ENCODE data around the gene UHRF1. TPM values are rescaled to one million over a fixed set of nuclear protein-coding genes. Genes with fewer than 3 reads are reported as not detected.
"Not testable (repeated sequence)": the region's sequence is repeated elsewhere in the genome, so short reads cannot be mapped to it uniquely, and the experiment has no call there.

UHRF1 gene
- total RNA-seq, 1 experiment from 2014 or later, result 56.8 TPM

DNA sequence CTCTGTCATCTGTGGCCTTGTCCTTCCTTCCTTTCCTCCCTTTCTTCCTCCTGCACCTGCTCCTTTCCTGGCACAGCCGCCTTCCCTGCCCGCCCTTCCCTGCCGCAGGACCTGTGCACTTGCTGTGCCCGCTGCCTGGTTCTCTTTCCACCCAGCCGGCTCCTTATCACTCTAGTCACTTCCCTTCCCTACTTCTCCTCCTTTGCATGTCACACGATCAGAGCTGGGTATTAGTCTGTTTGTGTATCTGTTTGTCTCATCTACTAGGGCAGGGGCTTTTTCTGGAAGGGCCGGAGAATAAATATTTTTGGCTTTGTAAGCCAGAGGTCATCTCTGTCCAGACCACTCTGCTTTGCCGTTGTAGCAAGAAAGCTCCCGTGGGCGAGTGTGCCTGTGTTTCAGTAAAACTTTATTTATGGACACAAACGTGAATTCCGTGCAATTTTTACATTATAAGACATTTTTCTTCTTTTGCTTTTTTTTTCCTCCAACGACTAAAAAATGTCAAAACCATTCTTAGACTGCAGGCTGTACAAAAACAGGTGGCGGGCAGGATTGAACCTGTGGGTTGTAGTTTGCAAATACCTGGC, 65.7 kb downstream of the UHRF1 start:
- DNase-seq, result no peak

DNA sequence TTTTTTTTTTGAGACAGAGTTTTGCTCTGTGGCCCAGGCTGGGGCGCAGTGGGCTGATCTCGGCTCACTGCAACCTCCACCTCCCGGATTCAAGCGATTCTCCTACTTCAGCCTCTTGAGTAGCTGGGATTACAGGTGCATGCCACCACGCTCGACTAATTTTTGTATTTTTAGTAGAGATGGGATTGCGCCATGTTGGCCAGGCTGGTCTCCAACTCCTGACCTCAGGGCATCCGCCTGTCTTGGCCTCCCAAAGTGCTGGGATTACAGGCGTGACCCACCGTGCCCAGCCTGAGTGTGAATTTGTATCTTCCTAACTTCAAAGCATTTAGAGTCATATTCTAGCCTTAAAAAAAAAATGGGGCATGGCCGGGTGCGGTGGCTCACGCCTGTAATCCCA, 66.3 kb downstream of the UHRF1 start:
- not testable (repeated sequence) for DNase-seq, H3K27me3 ChIP-seq, H3K9me3 ChIP-seq, H3K4me3 ChIP-seq, H3K36me3 ChIP-seq

More for the DNA sequence above, 65.7 kb downstream of the UHRF1 start:
- Histone ChIP-seq H3K9me3 (no peaks in the 10 kb centered on the region), H3K4me3 (no peak overlapping the region), H3K36me3 (no peaks in the 10 kb centered on the region), H3K27me3 (no peaks in the 10 kb centered on the region)

DNA sequence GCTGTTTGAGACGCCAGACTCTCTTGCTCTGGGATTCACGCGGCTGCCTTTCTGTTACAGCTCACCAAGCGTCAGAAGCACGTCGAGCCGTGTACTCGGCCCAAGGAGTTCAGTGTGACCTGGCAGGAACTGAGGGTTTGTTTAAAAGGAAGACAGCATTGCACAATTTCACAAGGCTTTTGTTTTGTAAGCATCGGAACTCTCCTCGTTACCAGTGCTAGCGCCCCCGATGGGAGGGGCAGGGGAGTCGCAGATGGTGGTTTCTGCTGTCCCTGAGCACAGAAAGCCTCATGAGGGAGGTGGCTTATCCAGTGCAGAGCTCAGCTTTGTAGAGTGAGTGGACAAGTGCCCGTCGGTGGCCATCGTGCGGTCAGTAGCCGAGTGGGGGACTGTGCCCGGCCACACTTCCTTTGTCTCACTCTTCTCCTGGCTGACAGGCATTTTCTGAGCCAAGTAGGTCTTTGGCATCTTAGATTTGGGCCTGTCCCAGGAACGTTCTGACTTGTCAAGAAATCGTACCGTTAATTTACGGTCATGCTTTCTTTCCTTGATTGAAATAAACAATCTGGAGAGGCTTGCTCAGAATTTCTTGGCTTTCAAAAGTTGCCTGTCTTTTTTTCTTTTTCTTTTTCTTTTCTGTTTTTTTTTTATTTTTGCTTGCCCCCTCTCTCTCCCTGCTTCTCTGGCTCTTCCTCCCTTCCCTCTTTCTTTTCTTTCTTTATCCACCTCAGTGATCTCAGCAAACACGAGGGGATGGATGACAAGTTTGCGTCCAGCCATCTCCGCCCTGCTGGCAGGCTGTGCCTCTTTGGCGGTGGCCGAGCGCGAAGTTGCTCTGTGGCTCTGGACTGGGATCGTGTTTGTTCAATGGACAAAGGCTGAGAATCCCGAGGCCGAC, 67.3 kb downstream of the UHRF1 start:
- no peak for DNase-seq
- no peak overlapping the region for H3K4me3 ChIP-seq
- no peaks in the 10 kb centered on the region for H3K9me3 ChIP-seq
- H3K27me3 ChIP-seq, result no peaks in the 10 kb centered on the region
- H3K36me3 ChIP-seq, result no peaks in the 10 kb centered on the region

DNA sequence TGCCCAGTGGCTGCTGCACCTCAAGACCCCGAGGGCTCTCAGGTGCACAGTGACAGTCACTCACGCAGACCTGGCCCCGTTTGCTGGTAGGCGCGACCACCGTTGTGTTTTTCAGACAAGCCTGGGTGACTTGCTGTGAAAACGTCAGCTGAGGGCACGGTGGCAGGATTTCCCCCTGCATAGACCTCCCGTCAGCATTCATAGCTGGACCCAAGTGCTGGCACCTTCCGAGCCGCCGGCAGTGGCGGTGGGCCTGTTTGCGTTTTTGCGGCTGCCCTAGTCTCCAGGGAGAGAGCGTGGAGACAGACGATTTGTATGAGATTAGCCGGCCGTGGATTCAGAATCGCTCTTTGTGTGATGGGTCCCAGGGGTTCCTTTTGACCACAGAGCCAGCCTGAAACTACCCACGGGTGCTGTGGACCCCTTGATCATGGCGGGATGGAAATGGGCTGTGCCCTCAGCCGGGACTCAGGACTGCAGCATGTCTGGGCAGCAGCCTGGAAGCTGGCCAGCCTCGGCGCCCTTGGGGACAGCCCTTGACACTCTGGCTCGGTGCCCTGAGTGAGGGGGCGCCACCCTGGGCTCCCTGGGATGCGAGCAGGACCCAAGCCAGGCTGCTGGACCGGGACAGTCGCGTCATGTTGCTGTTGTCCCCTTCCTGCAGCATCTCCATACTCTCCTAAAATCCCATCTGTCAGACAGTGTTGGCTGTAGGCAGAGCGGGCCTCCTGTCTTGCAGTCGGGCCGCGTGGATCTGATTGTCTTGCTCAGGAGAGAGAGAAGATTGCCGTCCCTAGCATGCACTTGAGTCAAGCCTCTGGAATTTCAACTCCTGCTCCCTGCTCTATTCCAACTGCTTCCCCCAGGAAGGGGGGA, 68.2 kb downstream of the UHRF1 start:
- Histone ChIP-seq H3K4me3 (no peak overlapping the region), H3K9me3 (no peaks in the 10 kb centered on the region), H3K36me3 (no peaks in the 10 kb centered on the region), H3K27me3 (no peaks in the 10 kb centered on the region)
- DNase-seq, result no peak

DNA sequence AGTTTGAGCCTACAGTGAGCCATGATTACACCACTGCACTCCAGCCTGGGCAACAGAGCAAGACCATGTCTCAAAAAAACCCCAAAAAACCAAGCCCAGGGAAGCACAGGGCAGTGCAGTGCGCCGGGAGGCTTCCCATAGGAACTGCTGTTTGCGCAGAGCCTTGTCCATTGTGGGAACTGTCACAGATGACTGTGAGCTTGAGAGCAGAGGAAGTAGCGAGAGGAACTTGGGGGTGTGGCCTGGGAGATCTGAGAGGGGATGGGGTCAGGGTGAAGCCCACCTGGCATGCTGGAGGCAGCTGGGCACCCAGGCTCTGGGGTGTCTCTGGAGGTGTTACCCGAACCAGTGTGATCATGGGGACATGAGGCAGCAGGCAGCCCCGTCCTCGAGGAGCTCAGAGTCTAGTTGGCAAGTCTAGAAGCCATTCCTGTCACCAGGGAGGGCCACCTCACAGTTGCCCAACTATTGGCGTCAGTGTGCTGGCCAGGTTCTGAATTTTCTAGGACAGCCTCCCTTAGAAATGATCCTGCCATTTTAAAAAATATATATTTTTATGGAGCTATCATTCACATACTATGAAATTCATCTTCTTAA, 70.0 kb downstream of the UHRF1 start:
- no peaks in the 10 kb centered on the region for H3K9me3 ChIP-seq
- H3K4me3 ChIP-seq, result no peak overlapping the region
- H3K36me3 ChIP-seq, result no peaks in the 10 kb centered on the region
- DNase-seq, result no peak
- no peaks in the 10 kb centered on the region for H3K27me3 ChIP-seq

DNA sequence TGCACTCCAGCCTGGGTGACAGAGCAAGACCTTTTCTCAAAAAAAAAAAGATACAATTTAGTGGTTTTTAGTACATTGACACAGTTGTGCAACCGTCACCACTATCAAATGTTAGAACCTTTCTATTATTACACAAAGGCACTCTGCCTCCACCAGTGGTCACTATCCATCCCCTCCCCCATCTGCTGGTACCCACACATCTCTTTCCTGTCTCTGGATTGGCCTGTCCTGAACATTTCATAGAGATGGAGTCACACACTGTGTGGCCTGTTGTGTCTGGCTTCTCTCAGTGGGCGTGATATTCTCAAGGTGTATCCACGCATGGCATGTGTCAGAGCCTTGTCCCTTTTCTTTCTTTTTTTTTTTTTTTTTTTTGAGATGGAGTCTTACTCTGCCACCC, 70.8 kb downstream of the UHRF1 start:
- no peak for DNase-seq
- no peaks in the 10 kb centered on the region for H3K9me3 ChIP-seq
- H3K36me3 ChIP-seq, result no peaks in the 10 kb centered on the region
- no peak overlapping the region for H3K4me3 ChIP-seq
- no peaks in the 10 kb centered on the region for H3K27me3 ChIP-seq

DNA sequence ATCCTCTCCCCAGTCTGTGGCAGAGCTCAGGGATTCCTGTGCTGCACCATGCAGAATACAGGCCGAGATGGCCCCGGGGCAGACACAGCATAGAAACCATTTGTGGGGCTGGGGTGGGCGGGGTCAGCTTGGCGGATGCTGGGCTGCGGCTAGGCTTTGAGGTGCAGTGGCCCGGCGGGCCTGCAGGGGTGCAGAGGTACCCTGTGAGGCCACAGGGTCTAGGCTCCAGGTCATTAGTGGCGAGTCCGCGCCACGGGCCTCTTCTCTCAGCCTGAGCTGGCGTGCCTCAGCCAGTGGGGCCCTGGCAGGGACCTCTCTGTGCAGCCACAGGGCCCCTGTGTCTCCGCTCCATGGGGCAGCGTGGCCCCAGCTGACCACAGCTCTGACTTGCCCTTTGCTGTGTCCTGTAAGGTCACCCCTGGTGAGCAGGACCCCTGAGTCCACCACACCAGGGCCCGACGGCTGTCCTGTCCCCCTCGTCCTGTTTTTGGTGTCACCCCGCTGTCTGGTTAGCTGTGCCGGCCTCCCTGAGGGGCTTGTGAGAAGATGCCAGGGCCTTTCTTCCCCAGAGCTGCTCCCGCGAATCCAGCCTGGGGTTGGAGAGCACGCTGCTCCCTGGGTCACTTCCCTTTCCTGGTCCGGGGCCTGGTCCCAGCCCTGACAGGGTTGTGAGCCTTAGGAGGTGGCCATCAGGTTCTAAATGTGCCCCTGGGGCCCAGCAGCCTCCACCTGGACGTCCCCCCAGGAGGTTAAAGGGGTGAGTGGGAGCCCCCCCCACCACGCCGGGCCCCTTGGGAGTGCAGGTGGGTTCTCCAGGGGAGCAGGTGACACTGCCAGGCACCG, 71.8 kb downstream of the UHRF1 start:
- Histone ChIP-seq H3K9me3 (no peaks in the 10 kb centered on the region), H3K27me3 (no peaks in the 10 kb centered on the region), H3K36me3 (no peaks in the 10 kb centered on the region), H3K4me3 (no peak overlapping the region)
- DNase-seq, result no peak

DNA sequence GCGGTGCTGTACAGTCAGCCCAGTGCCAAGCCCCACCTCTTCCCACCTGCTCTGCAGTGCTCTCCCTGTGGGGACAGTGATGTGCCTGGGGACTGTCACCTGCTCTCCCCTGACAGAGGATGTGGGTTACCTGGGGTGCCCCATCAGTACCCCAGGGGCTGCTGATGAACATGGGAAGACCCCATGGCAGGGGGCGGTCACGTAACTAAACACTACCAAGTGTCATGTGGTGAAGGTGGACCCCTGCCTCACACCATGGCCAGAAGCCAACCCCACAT, 72.3 kb downstream of the UHRF1 start:
- DNase-seq, result no peak
- Histone ChIP-seq H3K4me3 (no peak overlapping the region), H3K9me3 (no peaks in the 10 kb centered on the region), H3K27me3 (no peaks in the 10 kb centered on the region), H3K36me3 (no peaks in the 10 kb centered on the region)

DNA sequence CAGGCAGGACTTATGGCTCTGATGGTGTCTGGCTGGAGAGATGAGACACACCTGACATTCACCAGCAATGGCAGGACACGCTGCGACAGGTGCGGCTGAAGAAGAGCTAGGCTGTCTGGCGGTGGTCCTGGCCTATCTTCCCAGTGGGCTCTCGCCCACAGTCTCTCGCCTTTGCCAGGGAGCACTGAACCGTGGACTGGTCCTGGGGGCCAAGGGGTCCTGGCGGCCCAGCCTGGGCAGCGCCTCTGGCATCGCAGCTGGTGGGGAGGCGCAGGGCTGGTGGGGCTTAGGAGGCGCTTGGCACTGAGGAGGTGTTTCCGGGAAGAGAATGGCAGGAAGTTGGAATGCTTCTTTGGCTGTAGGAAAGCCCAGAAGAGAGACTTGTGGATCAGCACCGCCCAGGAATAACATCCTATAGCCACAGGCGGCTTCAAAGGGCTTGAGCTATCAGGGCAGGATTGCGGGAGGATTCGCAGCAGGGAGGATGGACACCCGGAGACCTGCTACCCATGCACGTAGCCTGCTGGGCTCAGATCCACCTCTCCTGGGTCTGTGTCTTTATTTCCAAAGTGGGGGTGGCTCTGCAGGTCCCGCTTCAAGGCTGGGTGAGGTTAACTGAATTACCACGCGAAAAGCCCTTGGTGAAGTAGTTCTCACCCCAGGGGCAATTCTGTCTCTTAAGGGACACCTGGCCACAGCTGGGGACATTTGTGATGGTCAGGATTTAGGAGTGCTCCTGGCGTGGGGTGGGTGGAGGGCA, 74.2 kb downstream of the UHRF1 start:
- no peak for DNase-seq
- Histone ChIP-seq H3K27me3 (no peaks in the 10 kb centered on the region), H3K36me3 (no peaks in the 10 kb centered on the region), H3K4me3 (no peak overlapping the region), H3K9me3 (no peaks in the 10 kb centered on the region)

DNA sequence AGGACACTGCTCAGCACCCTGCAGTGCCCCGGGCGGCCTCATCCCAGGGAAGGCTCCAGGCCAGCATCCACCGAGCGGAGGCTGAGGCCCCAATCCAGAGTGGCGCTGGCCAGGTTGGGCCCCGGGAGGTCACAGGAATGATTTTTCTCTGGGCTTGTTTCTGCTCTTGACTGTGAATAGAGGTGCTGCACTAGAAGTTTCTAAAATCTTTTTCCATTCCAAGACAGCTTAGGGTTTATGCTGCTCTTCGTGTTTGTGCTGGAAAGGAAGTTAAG, 74.7 kb downstream of the UHRF1 start:
- Histone ChIP-seq H3K36me3 (no peaks in the 10 kb centered on the region), H3K9me3 (no peaks in the 10 kb centered on the region), H3K27me3 (no peaks in the 10 kb centered on the region), H3K4me3 (no peak overlapping the region)
- no peak for DNase-seq

DNA sequence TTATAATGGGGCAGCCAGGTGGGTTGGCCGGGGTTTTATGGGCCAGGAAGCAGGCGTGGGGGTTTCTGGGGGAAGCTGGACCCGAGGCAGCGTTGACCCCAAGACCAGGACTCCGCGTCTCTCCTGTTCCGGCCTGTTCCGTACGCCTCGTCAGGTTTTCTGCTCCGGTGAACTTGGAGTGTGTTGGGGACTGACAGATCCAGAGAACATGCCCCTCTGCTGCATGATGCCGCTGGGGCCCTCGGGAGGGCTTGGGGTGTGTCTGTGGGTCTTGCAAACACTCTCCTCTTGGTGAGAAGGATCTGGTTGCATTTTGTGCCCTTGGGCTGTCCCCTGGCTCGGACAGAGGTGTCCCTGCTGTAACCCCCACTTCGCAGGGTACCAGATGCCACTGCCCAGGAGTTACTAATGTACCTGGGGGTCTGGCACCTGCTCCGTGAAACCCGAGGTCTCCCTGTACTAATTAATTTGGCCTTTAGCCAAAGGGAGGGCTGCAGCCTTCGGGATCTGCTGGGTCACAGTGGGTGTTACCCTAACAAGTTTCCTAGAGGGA, 75.2 kb downstream of the UHRF1 start:
- Histone ChIP-seq H3K27me3 (no peaks in the 10 kb centered on the region), H3K9me3 (no peaks in the 10 kb centered on the region), H3K4me3 (no peak overlapping the region), H3K36me3 (no peaks in the 10 kb centered on the region)
- no peak for DNase-seq

DNA sequence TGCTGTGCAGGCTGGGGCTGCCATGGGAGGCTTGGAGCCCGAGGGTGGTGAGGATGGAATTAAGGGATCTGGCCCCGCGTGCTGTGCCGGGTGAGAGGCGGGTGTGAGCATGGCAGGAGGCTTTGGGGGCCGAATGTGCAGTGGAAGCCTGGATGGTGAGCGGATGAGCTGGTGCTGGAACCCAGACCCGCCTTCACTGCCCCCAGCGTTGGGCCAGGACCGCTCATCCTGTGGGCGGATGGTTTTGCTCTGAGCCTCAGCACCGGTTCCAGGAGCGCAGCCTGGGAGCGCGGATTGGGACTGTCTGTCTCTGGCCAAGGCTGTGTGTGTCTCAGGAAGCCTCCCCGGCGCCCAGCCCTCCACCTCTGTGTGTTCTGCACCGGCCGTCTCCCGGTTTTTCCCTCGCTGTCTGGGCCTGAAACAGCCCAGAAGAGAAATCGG, 76.3 kb downstream of the UHRF1 start:
- Histone ChIP-seq H3K4me3 (no peak overlapping the region), H3K9me3 (no peaks in the 10 kb centered on the region), H3K27me3 (no peaks in the 10 kb centered on the region), H3K36me3 (no peaks in the 10 kb centered on the region)
- no peak for DNase-seq

DNA sequence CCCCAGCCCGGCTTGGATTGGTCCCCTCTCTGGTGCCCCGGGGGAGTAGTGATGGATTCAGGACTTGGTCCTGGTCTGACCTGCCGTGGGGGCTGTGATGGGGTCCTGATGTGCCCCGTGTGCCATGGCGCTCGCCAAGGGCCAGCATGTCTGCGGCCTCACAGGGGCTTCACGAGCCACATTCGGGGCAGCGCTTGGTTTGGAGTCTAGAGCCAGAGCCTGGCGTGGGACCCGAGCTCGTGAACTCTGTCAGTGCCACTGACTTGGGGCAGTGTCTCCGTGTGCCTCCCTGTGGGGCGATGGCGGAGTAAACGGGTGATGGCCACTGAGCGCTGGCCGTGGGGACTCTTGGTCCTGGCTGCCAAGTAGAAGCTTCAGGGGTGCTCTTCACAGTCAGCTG, 76.8 kb downstream of the UHRF1 start:
- no peaks in the 10 kb centered on the region for H3K9me3 ChIP-seq
- no peak overlapping the region for H3K4me3 ChIP-seq
- H3K27me3 ChIP-seq, result no peaks in the 10 kb centered on the region
- no peaks in the 10 kb centered on the region for H3K36me3 ChIP-seq
- no peak for DNase-seq

DNA sequence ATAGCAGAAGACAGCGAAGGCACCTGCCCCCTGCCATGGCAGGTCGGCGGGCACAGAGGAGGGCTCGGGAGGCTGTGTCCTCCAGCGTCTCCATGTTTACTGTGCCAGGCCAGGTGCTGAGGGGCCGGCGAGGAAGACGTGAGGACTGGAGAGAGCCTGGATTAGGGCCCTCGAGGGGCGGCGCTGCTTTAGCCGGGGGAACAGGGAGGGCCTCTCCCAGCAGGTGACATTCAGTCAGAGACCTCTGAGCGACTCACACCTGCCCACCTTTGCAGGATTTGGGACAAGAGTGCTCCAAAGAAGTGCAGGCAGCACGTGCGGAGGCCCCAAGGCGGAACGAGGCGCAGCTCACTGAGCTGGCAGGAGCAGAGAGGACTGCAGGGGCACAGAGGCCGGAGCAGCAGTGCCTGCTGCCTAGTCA, 77.2 kb downstream of the UHRF1 start:
- H3K27me3 ChIP-seq, result no peaks in the 10 kb centered on the region
- H3K36me3 ChIP-seq, result no peaks in the 10 kb centered on the region
- no peak for DNase-seq
- no peaks in the 10 kb centered on the region for H3K9me3 ChIP-seq
- no peak overlapping the region for H3K4me3 ChIP-seq

DNA sequence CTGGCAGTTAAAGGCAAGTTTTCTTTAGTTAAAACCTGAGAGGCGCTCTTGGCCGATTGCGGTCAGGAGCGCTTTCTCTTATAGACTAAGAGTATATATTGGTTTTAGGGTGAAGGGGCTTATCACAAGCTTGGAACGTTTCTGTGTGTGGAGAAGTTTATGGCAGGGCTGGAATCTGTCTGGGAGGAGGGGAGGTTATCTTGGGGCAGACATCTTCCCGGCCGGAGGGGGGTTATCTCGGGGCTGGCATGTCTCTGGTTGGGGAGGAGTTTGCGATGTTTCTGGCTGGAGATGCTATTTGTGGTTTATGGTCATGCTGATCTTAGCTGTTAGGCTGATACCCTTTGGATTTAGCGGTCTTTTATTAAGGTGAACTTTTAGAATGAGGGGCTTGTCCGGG, 78.0 kb downstream of the UHRF1 start:
- DNase-seq, result no peak
- no peaks in the 10 kb centered on the region for H3K9me3 ChIP-seq
- no peaks in the 10 kb centered on the region for H3K36me3 ChIP-seq
- H3K27me3 ChIP-seq, result no peaks in the 10 kb centered on the region
- no peak overlapping the region for H3K4me3 ChIP-seq
